ENCODE results near the gene CYP11A1. TPM values are rescaled to one million over a fixed set of nuclear protein-coding genes. Genes with fewer than 3 reads are reported as not detected.

The CYP11A1 gene
- total and polyA plus RNA-seq, 10 of the 15 experiments (the other 5 are each of a cell fraction or from before 2014, with no cell fraction given), result 0.11 to 1.2 (median 0.23) TPM; not detected in 5

DNA sequence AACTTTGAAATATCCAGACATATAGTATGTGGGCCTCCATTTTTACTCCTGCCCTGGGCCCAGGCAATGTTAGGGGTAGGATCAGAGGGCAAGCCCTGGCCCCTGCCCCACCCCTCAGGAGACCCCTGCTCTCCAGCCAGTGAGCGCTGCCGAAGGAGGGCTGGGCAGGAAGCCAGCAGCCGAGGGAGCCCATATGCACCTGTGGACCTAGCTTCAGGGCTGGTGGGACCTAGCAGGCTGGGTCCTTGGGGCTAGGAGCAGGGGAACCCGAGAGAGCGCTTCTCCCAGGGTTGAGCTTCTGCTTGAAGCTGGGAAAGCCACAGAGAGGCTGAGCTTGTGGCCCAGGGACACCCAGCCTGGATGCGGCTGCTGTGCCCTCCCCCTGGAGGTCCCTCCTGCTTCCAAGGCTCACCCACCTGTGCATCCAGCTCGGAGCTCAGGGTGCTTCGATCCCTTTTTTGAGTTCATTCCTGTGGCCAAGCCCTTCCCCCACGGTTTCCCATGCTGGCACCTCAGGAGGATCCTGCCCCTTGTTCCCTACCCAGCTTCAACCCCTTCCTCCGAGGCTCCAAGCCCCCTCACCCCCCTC, 21.0 kb upstream of the CYP11A1 start:
- ChIA-PET RAD21 (ENCODE audit: unreplicated experiment) (interaction anchor here (0.6 to 2.0 kb wide), 4 partner anchors 10 to 73 kb away, joined by 3 to 9 read pairs (median 4); partner anchors contain the start of gene UBL7), CTCF (interaction anchor here (0.9 kb wide), 1 partner anchor 14 kb away, joined by 3 read pairs; no protein-coding TSS in a partner anchor), SMC1A (ENCODE audit: uncharacterized antibody, unreplicated experiment) (interaction anchor here (0.8 to 21.3 kb wide), 4 partner anchors 11 to 49 kb away, joined by 5 to 544 read pairs (median 6); partner anchors contain the start of gene SEMA7A), POLR2A (interaction anchor here (1.2 to 15.8 kb wide), 3 partner anchors 14 to 43 kb away, joined by 3 to 302 read pairs (median 143); partner anchors contain the start of gene SEMA7A)
- Histone ChIP-seq H3K36me3 (ENCODE audit: control insufficient read depth in 2 of 2, insufficient read depth in 2 of 2, low read length in 1 of 2) (no peaks in the 10 kb centered on the region; a peak in 1 of 4 replicates), H3K9ac (ENCODE audit: control insufficient read depth, insufficient read depth, low read length) (no peak overlapping the region), H3K27me3 (replicated peaks in 1 of 2; ENCODE audit: control insufficient read depth in 2 of 2, insufficient read depth in 2 of 2, low read length in 1 of 2) (no peaks in the 10 kb centered on the region), H3K4me2 (ENCODE audit: control insufficient read depth, insufficient read depth) (no peak overlapping the region), H4K20me1 (ENCODE audit: control insufficient read depth, insufficient read depth) (no peaks in the 10 kb centered on the region), H3K4me3 (no peak overlapping the region), H2AFZ (ENCODE audit: control insufficient read depth, low read depth, low read length) (no peak overlapping the region), H3K9me3 (replicated peaks; ENCODE audit: control insufficient read depth, insufficient read depth, low read length) (no peaks in the 10 kb centered on the region), H3K27ac (ENCODE audit: control insufficient read depth, insufficient read depth) (no peak overlapping the region), H3K4me1 (ENCODE audit: control insufficient read depth, insufficient read depth, low read length) (peaks cover 77% of the 10 kb centered on the region), H3K79me2 (ENCODE audit: control insufficient read depth, insufficient read depth, low read length) (peaks cover 28% of the 10 kb centered on the region)
- in situ Hi-C loops (cut with MboI) (no loop called here), intact Hi-C loops (cut with micrococcal nuclease; ENCODE audit: unreplicated experiment) (no loop called here)
- no TSS peak for BruUV-seq (replicated peaks)
- FAIRE-seq (no peak), DNase-seq (ENCODE audit: low read depth, low spot score) (no peak), ATAC-seq (no peak)
- 88% methylated on average over 10 of the region's 10 CpGs for WGBS (ENCODE audit: insufficient coverage, insufficient replicate concordance, low lambda C conversion rate, missing lambda C conversion rate)
- TF ChIP-seq MEF2A (IDR thresholded peaks at IDR 0.05; ENCODE audit: insufficient read depth, low read depth, low read length) (no peak), ZNF274 (IDR thresholded peaks at IDR 0.05; ENCODE audit: insufficient read depth, insufficient read length) (no peak), ZNF207 (IDR thresholded peaks at IDR 0.05; ENCODE audit: borderline replicate concordance) (no peak), ZNF24 (IDR thresholded peaks at IDR 0.05) (no peak), BCL11A (IDR thresholded peaks at IDR 0.05; ENCODE audit: low read depth, low read length) (no peak), NRF1 (conservative IDR thresholded peaks at IDR 0.05; ENCODE audit: low read depth, low read length) (no peak), SIX5 (IDR thresholded peaks at IDR 0.05; ENCODE audit: low read depth, low read length, severe bottlenecking) (no peak), MXI1 (IDR thresholded peaks at IDR 0.05; ENCODE audit: low read depth, low read length) (no peak)
- TF ChIP-seq, protein P1, sequence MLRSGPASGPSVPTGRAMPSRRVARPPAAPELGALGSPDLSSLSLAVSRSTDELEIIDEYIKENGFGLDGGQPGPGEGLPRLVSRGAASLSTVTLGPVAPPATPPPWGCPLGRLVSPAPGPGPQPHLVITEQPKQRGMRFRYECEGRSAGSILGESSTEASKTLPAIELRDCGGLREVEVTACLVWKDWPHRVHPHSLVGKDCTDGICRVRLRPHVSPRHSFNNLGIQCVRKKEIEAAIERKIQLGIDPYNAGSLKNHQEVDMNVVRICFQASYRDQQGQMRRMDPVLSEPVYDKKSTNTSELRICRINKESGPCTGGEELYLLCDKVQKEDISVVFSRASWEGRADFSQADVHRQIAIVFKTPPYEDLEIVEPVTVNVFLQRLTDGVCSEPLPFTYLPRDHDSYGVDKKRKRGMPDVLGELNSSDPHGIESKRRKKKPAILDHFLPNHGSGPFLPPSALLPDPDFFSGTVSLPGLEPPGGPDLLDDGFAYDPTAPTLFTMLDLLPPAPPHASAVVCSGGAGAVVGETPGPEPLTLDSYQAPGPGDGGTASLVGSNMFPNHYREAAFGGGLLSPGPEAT (IDR thresholded peaks at IDR 0.05; ENCODE audit: low read depth), result no peak
- TF ChIP-seq, protein P2, sequence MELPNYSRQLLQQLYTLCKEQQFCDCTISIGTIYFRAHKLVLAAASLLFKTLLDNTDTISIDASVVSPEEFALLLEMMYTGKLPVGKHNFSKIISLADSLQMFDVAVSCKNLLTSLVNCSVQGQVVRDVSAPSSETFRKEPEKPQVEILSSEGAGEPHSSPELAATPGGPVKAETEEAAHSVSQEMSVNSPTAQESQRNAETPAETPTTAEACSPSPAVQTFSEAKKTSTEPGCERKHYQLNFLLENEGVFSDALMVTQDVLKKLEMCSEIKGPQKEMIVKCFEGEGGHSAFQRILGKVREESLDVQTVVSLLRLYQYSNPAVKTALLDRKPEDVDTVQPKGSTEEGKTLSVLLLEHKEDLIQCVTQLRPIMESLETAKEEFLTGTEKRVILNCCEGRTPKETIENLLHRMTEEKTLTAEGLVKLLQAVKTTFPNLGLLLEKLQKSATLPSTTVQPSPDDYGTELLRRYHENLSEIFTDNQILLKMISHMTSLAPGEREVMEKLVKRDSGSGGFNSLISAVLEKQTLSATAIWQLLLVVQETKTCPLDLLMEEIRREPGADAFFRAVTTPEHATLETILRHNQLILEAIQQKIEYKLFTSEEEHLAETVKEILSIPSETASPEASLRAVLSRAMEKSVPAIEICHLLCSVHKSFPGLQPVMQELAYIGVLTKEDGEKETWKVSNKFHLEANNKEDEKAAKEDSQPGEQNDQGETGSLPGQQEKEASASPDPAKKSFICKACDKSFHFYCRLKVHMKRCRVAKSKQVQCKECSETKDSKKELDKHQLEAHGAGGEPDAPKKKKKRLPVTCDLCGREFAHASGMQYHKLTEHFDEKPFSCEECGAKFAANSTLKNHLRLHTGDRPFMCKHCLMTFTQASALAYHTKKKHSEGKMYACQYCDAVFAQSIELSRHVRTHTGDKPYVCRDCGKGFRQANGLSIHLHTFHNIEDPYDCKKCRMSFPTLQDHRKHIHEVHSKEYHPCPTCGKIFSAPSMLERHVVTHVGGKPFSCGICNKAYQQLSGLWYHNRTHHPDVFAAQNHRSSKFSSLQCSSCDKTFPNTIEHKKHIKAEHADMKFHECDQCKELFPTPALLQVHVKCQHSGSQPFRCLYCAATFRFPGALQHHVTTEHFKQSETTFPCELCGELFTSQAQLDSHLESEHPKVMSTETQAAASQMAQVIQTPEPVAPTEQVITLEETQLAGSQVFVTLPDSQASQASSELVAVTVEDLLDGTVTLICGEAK (IDR thresholded peaks at IDR 0.05; ENCODE audit: borderline replicate concordance), result no peak
- TF ChIP-seq, protein P3, sequence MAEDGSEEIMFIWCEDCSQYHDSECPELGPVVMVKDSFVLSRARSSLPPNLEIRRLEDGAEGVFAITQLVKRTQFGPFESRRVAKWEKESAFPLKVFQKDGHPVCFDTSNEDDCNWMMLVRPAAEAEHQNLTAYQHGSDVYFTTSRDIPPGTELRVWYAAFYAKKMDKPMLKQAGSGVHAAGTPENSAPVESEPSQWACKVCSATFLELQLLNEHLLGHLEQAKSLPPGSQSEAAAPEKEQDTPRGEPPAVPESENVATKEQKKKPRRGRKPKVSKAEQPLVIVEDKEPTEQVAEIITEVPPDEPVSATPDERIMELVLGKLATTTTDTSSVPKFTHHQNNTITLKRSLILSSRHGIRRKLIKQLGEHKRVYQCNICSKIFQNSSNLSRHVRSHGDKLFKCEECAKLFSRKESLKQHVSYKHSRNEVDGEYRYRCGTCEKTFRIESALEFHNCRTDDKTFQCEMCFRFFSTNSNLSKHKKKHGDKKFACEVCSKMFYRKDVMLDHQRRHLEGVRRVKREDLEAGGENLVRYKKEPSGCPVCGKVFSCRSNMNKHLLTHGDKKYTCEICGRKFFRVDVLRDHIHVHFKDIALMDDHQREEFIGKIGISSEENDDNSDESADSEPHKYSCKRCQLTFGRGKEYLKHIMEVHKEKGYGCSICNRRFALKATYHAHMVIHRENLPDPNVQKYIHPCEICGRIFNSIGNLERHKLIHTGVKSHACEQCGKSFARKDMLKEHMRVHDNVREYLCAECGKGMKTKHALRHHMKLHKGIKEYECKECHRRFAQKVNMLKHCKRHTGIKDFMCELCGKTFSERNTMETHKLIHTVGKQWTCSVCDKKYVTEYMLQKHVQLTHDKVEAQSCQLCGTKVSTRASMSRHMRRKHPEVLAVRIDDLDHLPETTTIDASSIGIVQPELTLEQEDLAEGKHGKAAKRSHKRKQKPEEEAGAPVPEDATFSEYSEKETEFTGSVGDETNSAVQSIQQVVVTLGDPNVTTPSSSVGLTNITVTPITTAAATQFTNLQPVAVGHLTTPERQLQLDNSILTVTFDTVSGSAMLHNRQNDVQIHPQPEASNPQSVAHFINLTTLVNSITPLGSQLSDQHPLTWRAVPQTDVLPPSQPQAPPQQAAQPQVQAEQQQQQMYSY (CRISPR knock-in tag; IDR thresholded peaks at IDR 0.05), result no peak
- TF ChIP-seq, protein P4, sequence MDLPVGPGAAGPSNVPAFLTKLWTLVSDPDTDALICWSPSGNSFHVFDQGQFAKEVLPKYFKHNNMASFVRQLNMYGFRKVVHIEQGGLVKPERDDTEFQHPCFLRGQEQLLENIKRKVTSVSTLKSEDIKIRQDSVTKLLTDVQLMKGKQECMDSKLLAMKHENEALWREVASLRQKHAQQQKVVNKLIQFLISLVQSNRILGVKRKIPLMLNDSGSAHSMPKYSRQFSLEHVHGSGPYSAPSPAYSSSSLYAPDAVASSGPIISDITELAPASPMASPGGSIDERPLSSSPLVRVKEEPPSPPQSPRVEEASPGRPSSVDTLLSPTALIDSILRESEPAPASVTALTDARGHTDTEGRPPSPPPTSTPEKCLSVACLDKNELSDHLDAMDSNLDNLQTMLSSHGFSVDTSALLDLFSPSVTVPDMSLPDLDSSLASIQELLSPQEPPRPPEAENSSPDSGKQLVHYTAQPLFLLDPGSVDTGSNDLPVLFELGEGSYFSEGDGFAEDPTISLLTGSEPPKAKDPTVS (IDR thresholded peaks at IDR 0.05; ENCODE audit: low read depth, low read length), result no peak
